Stomach (tissue), 4 donors: ENCODE measurements around the gene INTS1.

Experiments
- CTCF ChIP-seq, 7 experiments: fragments of 450-650 bp in 4 of 7; fragments of 200-600 bp in 3 of 7; sonication (generic) in 3 of 7; IDR thresholded peaks; one replicate each; pipeline ENCODE4 v1.5.1; 2016 to 2019; ENCODE audit warnings: antibody characterized with exemption in 7 of 7, control low read depth in 2 of 7, mild to moderate bottlenecking in 1 of 7
- EP300 ChIP-seq: sonication (generic); formaldehyde crosslinking; IDR thresholded peaks from one replicate; pipeline ENCODE4 v1.6.1; 2017; ENCODE audit warnings: antibody characterized with exemption
- POLR2A ChIP-seq, 4 donors: fragments of 450-650 bp; IDR thresholded peaks; one replicate each; pipeline ENCODE4 v1.6.1; 2016; ENCODE audit warnings: antibody characterized with exemption in 4 of 4, control low read depth in 2 of 4, mild to moderate bottlenecking in 1 of 4, moderate library complexity in 1 of 4
- POLR2AphosphoS5 ChIP-seq, 3 donors: sonication (generic); formaldehyde crosslinking; IDR thresholded peaks; one replicate each; pipeline ENCODE4 v1.6.1; 2016; ENCODE audit warnings: antibody characterized with exemption in 3 of 3

GRCh38 chr7:1450431-1450830 lies 53.8 kb downstream of the INTS1 start:
- TF ChIP-seq CTCF (IDR thresholded peaks at IDR 0.05) (no peak), POLR2A (IDR thresholded peaks at IDR 0.05) (no peak), EP300 (no peak), POLR2AphosphoS5 (IDR thresholded peaks at IDR 0.05) (no peak)
